Measurements from ENCODE around the gene PCOLCE2.
A peak's percentile ranks its signal among the peaks of the same experiment; 100 is the strongest.
"Not testable (repeated sequence)": the region's sequence is repeated elsewhere in the genome, so short reads cannot be mapped to it uniquely, and the experiment has no call there.

Gene PCOLCE2

GRCh38 chr3:142886021-142886420 lies 2.9 kb downstream of the PCOLCE2 start:
- H3K27ac ChIP-seq (ENCODE audit: low read depth, low read length), result no peak overlapping the region
- no peak overlapping the region for H3K4me3 ChIP-seq (ENCODE audit: low read depth, low read length)
- H3K27me3 ChIP-seq (ENCODE audit: control insufficient read depth, insufficient read depth, low read length), result peaks cover 17% of the 10 kb centered on the region
- H3K9me3 ChIP-seq (ENCODE audit: control insufficient read depth, insufficient read depth, low read length), result no peaks in the 10 kb centered on the region
- H3K4me1 ChIP-seq (ENCODE audit: control insufficient read depth, insufficient read depth, low read length), result peaks cover 9% of the 10 kb centered on the region; the same call in 1 of the 2 replicates
- H3K9ac ChIP-seq (ENCODE audit: low read depth, low read length), result no peak overlapping the region
- no peaks in the 10 kb centered on the region for H3K36me3 ChIP-seq (ENCODE audit: control insufficient read depth, insufficient read depth, low read length)

DNA sequence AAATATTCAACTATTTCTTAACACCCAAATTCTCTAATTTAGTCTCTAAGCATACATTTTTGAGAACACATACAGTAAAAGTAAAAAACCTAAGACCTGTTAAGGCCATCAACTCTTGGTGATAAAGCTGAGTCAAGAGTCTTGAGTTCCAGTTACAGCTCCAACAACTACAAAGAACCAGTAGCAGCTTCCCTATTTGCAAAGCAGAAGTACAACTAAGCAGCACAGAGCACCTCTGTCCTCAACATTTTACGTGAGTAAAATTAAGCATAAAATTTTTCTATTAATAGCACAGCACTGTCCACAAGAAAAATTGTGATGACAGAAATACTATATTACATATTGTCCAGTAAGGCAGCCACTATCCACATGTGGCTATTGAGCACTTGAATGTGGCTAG lies 4.4 kb downstream of the PCOLCE2 start:
- H3K4me3 ChIP-seq (ENCODE audit: low read depth, low read length), result no peak overlapping the region

GRCh38 chr3:142883534-142883933 lies 5.3 kb downstream of the PCOLCE2 start:
- H3K4me3 ChIP-seq (ENCODE audit: low read depth, low read length), result not testable (repeated sequence)

More for the DNA sequence above, 4.4 kb downstream of the PCOLCE2 start:
- Histone ChIP-seq H3K9ac (ENCODE audit: low read depth, low read length) (no peak overlapping the region), H3K36me3 (ENCODE audit: control insufficient read depth, insufficient read depth, low read length) (no peaks in the 10 kb centered on the region), H3K27ac (ENCODE audit: low read depth, low read length) (no peak overlapping the region), H3K4me1 (ENCODE audit: control insufficient read depth, insufficient read depth, low read length) (peaks cover 9% of the 10 kb centered on the region; the same call in 1 of the 2 replicates), H3K27me3 (ENCODE audit: control insufficient read depth, insufficient read depth, low read length) (peaks cover 6% of the 10 kb centered on the region), H3K9me3 (ENCODE audit: control insufficient read depth, insufficient read depth, low read length) (no peaks in the 10 kb centered on the region)

DNA sequence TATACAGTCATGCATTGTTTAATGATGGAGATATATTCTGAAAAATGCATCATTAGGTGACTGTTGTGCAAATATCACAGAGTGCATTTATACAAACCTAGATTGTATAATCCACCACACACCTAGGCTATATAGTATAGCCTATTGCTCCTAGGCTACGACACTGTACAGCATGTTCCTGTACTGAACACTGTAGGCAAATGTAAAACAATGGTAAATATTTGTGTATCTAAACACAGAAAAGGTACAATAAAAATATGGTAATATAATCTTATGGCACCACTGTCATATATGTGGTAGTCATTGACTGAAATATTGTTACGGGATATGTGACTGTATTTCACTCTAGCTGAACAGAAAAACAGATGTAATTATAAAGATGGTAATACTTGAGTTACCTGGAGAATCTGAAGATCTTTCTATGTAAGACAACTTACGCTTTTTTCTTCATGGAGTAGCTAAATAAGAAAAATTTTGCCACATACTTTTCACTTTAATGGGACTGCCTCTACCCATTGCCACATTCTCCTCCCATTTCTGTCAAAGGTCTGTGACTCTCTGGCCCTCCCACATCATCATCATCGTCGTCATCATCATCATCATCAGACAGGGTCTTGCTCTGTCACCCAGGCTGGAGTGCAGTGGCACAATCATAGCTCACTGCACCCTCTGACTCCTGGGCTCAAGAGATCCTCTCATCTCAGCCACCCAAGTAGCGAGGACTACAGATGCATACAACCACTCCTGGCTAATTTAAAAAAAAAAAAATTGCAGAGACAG lies 7.2 kb downstream of the PCOLCE2 start:
- H3K4me3 ChIP-seq (ENCODE audit: low read depth, low read length), result no peak overlapping the region
- no peaks in the 10 kb centered on the region for H3K27me3 ChIP-seq (ENCODE audit: control insufficient read depth, insufficient read depth, low read length)
- H3K27ac ChIP-seq (ENCODE audit: low read depth, low read length), result no peak overlapping the region
- H3K4me1 ChIP-seq (ENCODE audit: control insufficient read depth, insufficient read depth, low read length), result no peaks in the 10 kb centered on the region
- no peaks in the 10 kb centered on the region for H3K9me3 ChIP-seq (ENCODE audit: control insufficient read depth, insufficient read depth, low read length)
- H3K36me3 ChIP-seq (ENCODE audit: control insufficient read depth, insufficient read depth, low read length), result no peaks in the 10 kb centered on the region
- no peak overlapping the region for H3K9ac ChIP-seq (ENCODE audit: low read depth, low read length)

More at GRCh38 chr3:142883534-142883933, 5.3 kb downstream of the PCOLCE2 start:
- not testable (repeated sequence) for H3K36me3 ChIP-seq (ENCODE audit: control insufficient read depth, insufficient read depth, low read length); H3K9me3 ChIP-seq (ENCODE audit: control insufficient read depth, insufficient read depth, low read length); H3K4me1 ChIP-seq (ENCODE audit: control insufficient read depth, insufficient read depth, low read length); H3K27ac ChIP-seq (ENCODE audit: low read depth, low read length); H3K27me3 ChIP-seq (ENCODE audit: control insufficient read depth, insufficient read depth, low read length); H3K9ac ChIP-seq (ENCODE audit: low read depth, low read length)

GRCh38 chr3:142878649-142879300 lies 10.1 kb downstream of the PCOLCE2 start:
- no peak overlapping the region for H3K9ac ChIP-seq (ENCODE audit: low read depth, low read length)
- no peaks in the 10 kb centered on the region for H3K4me1 ChIP-seq (ENCODE audit: control insufficient read depth, insufficient read depth, low read length)
- H3K4me3 ChIP-seq (ENCODE audit: low read depth, low read length), result no peak overlapping the region
- no peaks in the 10 kb centered on the region for H3K36me3 ChIP-seq (ENCODE audit: control insufficient read depth, insufficient read depth, low read length)
- no peak overlapping the region for H3K27ac ChIP-seq (ENCODE audit: low read depth, low read length)
- H3K27me3 ChIP-seq (ENCODE audit: control insufficient read depth, insufficient read depth, low read length), result no peaks in the 10 kb centered on the region
- no peaks in the 10 kb centered on the region for H3K9me3 ChIP-seq (ENCODE audit: control insufficient read depth, insufficient read depth, low read length)

DNA sequence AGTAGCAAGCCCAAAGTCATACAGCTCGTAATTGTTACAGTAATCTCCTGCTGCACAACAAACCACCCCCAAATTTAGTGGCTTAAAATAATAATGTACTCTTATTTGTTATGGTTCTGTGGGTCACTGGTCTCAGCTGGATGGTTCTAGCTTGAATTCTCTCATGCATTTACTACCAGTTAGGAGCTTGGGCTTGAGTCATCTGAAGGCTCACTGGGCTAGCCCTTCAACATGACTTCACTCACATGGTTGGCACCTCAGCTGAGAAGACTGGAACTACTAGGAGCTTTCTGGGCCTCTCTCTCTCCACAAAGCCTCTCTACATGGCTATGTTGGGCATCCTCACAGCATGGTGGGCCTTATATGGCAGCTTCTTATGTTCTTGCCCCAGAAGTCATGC lies 12.5 kb downstream of the PCOLCE2 start:
- Histone ChIP-seq H3K27ac (ENCODE audit: low read depth, low read length) (no peak overlapping the region), H3K9me3 (ENCODE audit: control insufficient read depth, insufficient read depth, low read length) (no peaks in the 10 kb centered on the region), H3K4me1 (ENCODE audit: control insufficient read depth, insufficient read depth, low read length) (0 out of 2 replicates have a peak, but pooled peaks cover under 1% of the 10 kb centered on the region), H3K4me3 (ENCODE audit: low read depth, low read length) (no peak overlapping the region), H3K9ac (ENCODE audit: low read depth, low read length) (no peak overlapping the region), H3K27me3 (ENCODE audit: control insufficient read depth, insufficient read depth, low read length) (no peaks in the 10 kb centered on the region), H3K36me3 (ENCODE audit: control insufficient read depth, insufficient read depth, low read length) (no peaks in the 10 kb centered on the region)

DNA sequence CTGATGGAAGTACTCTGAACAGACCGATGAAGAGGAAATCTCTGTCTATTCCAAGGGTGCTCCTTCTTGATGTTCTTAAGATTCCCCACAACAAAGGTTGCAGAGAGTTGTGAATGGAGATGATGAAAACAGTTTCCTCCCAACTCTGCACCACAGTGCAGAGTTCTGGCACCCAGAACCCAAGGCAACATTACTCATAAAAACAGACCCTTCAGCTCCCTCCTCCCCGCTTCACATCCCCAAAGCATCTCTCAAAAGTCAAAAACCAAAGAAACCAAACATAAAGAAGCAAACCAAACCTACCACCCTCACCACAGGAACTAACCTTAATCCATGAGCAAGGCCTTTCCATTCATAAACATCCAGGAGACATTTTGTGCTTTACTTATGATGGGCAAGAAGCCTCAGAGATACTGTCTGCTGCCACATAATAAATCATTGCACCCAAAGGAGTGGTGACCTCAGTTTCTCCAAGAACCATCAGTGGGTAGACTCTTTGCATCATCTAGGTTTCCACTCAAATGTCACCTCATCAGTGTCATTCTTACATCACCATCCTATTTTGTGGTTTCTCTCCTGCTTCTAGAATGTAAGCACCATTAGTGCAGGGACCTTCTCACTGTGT lies 13.2 kb downstream of the PCOLCE2 start:
- Histone ChIP-seq H3K9ac (ENCODE audit: low read depth, low read length) (no peak overlapping the region), H3K27me3 (ENCODE audit: control insufficient read depth, insufficient read depth, low read length) (no peaks in the 10 kb centered on the region), H3K4me1 (ENCODE audit: control insufficient read depth, insufficient read depth, low read length) (0 out of 2 replicates have a peak, but pooled peaks cover 4% of the 10 kb centered on the region), H3K27ac (ENCODE audit: low read depth, low read length) (no peak overlapping the region), H3K4me3 (ENCODE audit: low read depth, low read length) (no peak overlapping the region), H3K9me3 (ENCODE audit: control insufficient read depth, insufficient read depth, low read length) (no peaks in the 10 kb centered on the region), H3K36me3 (ENCODE audit: control insufficient read depth, insufficient read depth, low read length) (no peaks in the 10 kb centered on the region)

DNA sequence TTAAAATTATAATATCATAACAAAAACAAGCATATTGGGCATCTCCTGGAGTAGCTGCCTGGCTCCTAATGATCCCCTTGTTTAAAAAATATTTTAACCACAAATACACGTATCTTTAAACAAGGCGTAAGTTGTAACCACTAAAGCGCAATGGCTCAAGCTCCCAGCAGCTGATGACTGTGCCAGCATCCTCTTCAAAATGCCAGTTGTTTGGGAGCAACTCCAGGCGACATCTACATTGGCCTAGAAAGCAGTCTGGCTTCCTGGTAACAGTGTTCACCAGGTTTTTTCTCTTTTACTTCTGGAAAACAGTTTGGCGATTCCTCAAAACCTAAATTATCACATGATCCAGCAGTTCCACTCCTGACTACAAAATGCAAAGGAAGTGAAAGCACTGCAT lies 13.8 kb downstream of the PCOLCE2 start:
- Histone ChIP-seq H3K4me3 (ENCODE audit: low read depth, low read length) (no peak overlapping the region), H3K9me3 (ENCODE audit: control insufficient read depth, insufficient read depth, low read length) (no peaks in the 10 kb centered on the region), H3K4me1 (ENCODE audit: control insufficient read depth, insufficient read depth, low read length) (0 out of 2 replicates have a peak, but pooled peaks cover 4% of the 10 kb centered on the region), H3K27me3 (ENCODE audit: control insufficient read depth, insufficient read depth, low read length) (no peaks in the 10 kb centered on the region), H3K9ac (ENCODE audit: low read depth, low read length) (no peak overlapping the region), H3K27ac (ENCODE audit: low read depth, low read length) (no peak overlapping the region), H3K36me3 (ENCODE audit: control insufficient read depth, insufficient read depth, low read length) (no peaks in the 10 kb centered on the region)

GRCh38 chr3:142868382-142868781 lies 20.5 kb downstream of the PCOLCE2 start:
- H3K9ac ChIP-seq (ENCODE audit: low read depth, low read length); H3K9me3 ChIP-seq (ENCODE audit: control insufficient read depth, insufficient read depth, low read length); H3K27ac ChIP-seq (ENCODE audit: low read depth, low read length); H3K36me3 ChIP-seq (ENCODE audit: control insufficient read depth, insufficient read depth, low read length); H3K27me3 ChIP-seq (ENCODE audit: control insufficient read depth, insufficient read depth, low read length); H3K4me3 ChIP-seq (ENCODE audit: low read depth, low read length): not testable (repeated sequence)
- peaks cover 34% of the 10 kb centered on the region for H3K4me1 ChIP-seq (ENCODE audit: control insufficient read depth, insufficient read depth, low read length)

DNA sequence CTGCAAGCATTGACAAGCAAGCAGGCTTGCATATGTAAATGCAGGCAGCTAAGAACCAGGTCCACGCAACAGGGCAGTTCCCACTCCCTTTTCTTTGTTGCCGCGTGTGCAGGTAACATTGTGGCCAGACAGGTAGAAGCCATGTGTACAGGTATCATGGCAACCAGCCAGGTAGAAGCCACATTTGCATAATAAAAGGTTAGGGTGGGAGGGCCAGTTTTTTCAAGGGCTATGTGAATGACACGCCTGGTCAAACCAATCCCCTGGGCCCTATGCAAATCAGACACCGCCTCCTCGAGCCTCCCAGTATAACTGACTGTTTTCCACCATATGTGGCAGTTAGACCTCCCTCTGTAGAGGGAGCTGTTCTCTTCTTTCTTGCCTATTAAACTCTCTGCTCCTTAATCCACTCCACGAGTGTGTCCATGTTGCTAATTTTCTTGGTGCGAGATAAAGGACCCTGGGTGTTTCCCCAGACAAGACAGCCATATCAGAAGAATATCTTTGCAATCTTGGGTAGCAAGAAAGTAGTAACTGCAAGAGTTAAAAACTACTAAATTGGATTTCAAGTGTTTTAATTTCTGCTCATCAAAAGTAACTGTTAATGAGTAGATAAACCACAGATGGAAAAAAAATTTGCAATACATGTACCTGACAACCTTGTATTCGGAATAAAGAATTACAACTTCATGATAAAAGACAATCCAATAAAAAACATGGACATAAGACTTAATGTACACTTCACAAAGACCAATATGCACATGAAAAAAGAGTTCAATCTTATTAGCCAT lies 21.8 kb downstream of the PCOLCE2 start:
- no peaks in the 10 kb centered on the region for H3K9me3 ChIP-seq (ENCODE audit: control insufficient read depth, insufficient read depth, low read length)
- H3K9ac ChIP-seq (ENCODE audit: low read depth, low read length), result no peak overlapping the region
- no peaks in the 10 kb centered on the region for H3K27me3 ChIP-seq (ENCODE audit: control insufficient read depth, insufficient read depth, low read length)
- peak overlapping the region; percentile 44; the same call in 1 of the 2 replicates for H3K4me3 ChIP-seq (ENCODE audit: low read depth, low read length)
- peak overlapping the region; percentile 37 for H3K27ac ChIP-seq (ENCODE audit: low read depth, low read length)
- H3K4me1 ChIP-seq (ENCODE audit: control insufficient read depth, insufficient read depth, low read length), result peaks cover 47% of the 10 kb centered on the region
- no peaks in the 10 kb centered on the region for H3K36me3 ChIP-seq (ENCODE audit: control insufficient read depth, insufficient read depth, low read length)
